DOHH2 (cell line): Measurements from ENCODE around the gene TEDDM1.

ENCODE experiments used
- CTCF ChIP-seq: fragments of 200-600 bp; sonication (generic); IDR thresholded peaks from one replicate; pipeline ENCODE4 v1.5.1; 2014; ENCODE audit warnings: antibody characterized with exemption, mild to moderate bottlenecking, low read depth, low read length; ENCODE audit not compliant: poor library complexity, severe bottlenecking
- EZH2phosphoT487 ChIP-seq: fragments of 200-600 bp; sonication (generic); IDR thresholded peaks from 2 replicates; pipeline ENCODE4 v1.6.1; 2017; ENCODE audit warnings: borderline replicate concordance, mild to moderate bottlenecking, antibody characterized with exemption, low read length, moderate library complexity, mixed read lengths

- TF ChIP-seq CTCF, result no peak
- TF ChIP-seq EZH2phosphoT487, result no peak
These were observed 37.9 kb upstream of the TEDDM1 start for GRCh38 chr1:182438326-182438725.
